ENCODE results near the gene NTRK1.

GRCh38 chr1:156854634-156855033 is 6.0 kb upstream of the NTRK1 start:
- no peak for TF ChIP-seq CTCF (IDR thresholded peaks at IDR 0.05; ENCODE audit: low read depth, low read length)
- TF ChIP-seq MYC (IDR thresholded peaks at IDR 0.05; ENCODE audit: low read depth, low read length), result no peak
